NCI-H1930 (cell line): ENCODE measurements around the gene LRRK1.

Experiments used
- DNase-seq, 2 experiments: peaks; one replicate each; lab custom pipeline; 2025; lab: John Stamatoyannopoulos, UW

The LRRK1 gene

DNA sequence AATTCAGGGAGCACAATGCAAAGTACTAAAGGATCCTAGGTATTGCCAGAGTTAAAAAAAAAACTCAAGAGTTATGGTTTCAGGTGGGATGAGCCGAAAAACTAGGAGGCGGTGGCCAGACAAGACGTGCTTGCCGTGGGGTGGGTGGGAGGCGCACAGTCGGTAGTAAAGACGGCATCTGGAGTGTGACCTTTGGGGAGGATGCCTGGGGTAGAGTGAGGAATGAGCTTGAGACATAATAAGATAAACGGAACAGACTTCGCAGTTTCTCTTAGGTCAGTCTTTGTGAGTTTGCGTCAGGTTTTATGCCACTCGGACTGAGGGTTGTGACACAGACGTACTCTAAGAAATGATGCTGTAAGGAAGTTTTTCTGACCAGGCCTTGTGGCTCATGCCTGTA is 139.6 kb downstream of the LRRK1 start:
- DNase-seq, result no peak

DNA sequence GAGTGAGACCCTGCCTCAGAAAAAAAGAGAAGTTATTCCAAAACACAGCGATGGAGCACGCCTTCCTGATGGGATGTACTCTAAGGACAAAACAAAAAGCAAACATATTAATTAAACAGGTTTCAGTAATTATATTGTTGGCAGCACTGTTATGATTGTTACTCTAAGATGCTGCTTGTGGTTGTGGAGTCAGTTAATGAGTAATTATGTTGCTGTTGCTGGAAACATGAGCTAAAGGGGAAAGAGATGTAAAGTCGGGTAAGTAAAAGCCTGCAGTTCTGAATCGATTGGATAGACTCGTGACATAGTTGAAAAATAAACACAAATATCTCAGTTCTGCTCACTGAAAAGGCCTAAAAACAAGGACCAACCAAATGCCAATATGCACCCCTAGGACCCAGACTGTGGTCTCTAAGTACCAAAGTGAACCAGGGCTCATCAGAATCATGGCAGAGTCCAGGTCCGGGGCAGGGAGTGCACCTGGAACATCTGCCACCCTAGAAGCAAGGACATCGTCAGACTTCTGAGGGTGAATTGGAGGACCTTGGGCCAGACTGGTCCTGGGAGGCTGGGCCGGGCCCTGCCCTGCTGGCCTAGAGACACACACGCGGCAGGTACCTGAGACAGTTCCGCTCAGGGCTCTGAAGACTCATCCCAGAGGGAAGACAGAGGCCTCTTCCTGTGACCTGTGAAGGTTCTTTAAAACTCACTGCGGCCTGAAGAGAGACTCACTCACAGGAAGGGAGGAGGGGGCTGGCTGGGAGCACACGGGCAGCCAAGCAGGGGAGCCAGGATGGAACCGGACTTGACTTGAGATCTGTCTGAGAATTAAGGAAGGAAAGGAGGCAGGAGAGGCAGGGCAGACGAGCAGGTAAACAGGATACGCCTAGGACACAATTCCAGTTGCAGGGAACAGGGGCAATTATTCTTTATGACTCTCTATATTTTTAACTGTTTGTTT is 140.5 kb downstream of the LRRK1 start:
- DNase-seq, result no peak

DNA sequence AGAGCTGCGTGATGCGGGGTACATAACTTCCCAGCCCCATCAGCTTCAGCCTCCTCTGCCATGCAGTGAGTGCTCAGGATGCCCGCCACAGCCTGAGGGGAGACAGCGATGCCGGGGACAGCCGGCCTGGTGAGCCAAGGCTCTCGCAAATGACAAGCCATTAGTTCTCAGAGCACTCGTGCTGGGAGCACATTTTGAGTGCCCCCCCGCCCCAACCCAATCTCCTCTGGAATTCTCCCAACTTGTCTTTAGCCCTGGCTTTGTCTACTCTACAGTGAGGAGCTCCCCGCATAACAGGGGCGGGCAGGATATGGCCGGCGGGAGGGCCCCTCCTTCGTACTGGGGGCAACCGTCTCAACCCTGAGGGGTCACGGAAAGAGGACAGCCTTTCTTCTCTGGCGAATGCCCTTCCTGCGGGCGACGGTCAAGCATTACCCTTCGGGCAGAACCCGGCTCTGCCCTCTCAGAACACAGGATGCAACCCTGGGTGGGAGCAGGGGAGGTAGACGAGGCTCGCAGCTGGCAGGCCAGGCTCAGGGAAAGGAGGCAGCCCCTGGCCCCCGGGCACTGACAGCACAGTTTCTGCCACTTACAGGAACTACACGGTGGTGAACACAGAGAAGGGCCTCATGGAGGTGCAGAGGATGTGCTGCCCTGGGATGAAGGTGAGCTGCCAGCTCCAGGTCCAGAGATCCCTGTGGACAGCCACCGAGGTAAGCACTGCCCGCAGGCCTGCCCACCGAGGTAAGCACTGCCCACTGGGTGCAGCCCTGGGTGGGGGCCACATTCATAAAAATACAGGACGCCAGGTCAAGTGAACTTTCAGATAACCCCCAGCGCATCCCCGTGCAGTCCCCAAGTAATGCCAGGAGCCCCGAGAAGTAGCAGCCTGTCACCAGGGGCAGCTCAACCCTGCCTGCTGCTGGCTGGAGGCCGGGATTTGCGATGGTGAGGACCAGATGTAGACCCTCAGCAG is 141.7 kb downstream of the LRRK1 start:
- DNase-seq, result no peak

DNA sequence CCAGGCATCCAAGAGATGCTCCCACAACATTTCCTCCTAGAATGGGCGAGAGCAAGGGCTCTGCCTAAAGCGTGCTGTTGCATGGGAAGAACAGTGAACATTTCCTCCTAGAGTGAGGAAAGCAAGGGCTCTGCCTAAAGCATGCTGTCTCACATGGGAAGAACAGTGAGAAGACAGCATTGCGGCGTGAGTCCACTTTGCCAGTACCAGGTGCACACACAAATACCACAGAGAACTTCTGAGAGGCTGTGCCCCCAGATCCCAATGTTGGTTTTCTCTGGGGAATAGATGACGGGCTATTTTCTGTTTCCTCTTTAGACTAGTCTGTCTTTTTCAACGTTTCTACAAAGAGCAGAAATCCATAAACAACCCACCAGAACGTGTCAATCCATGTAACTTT is 142.9 kb downstream of the LRRK1 start:
- DNase-seq, result no peak

DNA sequence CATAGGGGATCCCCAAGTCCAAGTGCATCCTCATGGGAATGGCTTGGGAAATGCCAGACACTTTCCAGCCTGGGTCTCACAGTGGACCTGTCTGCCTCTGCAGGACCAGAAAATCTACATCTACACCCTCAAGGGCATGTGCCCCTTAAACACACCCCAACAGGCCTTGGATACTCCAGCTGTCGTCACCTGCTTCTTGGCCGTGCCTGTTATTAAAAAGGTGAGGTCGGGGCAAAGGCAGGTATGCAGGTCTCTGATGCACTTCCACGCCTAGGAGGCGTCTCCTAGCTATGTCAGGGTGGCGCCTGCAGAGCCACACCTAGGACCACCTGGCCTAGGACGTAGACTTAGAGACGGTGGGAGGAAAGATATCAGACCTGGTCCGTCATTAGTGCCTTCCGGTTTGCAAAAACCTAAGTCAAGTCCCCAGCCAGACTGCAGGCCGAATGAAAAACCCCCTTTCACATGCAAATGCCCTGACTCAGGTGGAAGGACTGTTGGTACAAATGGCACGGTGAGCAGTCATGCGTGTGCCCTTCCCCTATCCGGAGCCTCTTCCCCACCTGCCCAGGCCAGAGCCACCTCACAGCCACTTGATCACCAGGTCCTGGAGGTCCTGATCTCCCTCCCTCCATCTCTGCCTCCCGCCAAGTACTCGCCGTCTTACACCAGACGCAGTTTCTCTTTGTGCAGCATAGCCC is 143.5 kb downstream of the LRRK1 start:
- DNase-seq, result no peak

DNA sequence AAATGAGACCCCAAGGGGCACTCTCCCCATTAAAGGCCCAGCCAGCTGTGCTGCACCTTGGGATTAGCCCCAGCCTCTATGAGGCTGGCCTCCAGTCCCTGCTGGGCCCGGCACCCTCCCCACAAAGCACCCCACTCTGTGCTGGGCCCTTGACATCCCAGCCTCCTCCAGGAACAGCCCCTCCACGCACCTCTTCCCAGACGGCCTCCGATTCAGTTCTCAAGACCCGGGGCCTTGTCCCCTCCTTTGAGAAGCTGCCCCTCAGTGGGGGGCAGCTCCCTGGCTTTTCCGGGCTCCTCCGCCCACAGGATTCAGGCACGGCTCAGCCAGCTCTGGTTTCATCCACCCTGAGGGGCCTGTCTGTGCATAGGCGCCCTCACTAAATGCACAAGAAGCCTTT is 144.1 kb downstream of the LRRK1 start:
- DNase-seq, result no peak

DNA sequence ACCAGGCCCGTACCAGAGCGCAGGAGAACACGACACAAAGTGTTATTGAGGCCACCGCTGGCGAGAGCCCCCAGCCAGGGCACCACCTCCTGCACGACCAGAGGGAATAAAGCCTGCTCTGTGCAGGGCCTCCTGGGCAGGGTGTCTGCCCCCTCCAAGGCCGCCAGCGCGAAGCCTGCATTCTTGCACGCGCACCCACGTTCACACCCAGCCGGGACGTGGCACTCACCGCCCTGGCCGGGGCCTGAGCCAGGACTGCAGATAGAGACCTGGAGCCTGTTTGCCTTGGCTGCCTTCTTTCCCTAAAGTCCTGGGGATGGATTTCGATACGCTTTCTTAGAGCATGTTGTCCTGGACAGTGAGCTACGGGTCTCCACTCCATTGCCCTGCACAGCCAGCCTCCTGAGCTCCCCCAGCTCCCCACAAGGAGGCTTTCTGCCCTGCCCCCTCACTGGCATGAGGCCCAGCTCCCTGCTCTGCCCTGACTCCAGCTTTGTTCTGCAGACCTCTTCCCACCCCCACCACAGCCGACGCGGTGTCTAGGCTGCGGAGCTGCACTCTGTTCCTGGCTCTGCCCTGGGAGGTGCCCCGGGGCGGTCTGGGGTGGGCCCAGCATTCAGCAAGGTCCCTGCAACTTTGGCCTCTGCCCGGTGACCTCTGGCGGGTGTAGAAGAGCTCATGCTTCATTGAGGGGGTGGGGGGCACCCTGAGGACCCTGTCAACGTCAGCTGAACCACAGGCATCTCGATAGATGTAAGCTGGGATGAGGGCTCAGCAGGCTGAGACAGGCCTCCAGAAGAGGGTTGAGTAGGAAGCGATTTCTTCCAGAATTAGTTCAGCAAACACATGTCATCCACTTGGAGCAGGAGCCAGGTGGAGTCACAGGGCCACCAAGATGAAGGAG is 145.0 kb downstream of the LRRK1 start:
- DNase-seq, result no peak

DNA sequence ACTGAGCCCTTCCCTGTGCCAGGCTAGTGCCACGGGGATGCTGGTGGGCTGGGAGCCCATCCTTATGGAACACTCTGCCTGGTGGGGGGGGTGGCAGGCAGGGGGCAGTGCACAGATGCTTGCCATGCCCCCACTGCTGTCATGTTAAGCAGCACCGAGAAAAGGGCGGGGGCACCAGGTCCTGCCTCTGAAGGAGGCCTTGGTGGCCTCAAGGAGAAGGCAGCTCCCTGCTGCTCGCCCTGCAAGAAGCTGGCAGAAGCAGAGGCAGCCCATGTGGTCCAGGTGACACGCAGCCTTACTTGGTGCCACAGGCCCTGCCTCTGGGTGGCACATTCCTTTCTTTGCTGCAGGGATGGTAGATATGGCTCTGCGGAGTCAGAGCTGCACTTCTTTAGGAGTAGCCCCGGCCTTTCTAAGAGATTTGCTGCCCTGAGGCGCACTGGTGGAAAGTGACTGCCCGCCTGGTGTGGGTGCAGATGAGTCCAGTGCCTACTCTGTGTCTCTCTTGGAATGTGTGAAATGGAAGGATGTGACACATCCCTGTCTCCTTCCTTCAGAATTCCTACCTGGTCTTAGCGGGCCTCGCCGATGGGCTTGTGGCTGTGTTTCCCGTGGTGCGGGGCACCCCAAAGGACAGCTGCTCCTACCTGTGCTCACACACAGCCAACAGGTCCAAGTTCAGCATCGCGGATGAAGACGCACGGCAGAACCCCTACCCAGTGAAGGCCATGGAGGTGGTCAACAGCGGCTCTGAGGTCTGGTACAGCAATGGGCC is 145.8 kb downstream of the LRRK1 start:
- DNase-seq, result no peak

DNA sequence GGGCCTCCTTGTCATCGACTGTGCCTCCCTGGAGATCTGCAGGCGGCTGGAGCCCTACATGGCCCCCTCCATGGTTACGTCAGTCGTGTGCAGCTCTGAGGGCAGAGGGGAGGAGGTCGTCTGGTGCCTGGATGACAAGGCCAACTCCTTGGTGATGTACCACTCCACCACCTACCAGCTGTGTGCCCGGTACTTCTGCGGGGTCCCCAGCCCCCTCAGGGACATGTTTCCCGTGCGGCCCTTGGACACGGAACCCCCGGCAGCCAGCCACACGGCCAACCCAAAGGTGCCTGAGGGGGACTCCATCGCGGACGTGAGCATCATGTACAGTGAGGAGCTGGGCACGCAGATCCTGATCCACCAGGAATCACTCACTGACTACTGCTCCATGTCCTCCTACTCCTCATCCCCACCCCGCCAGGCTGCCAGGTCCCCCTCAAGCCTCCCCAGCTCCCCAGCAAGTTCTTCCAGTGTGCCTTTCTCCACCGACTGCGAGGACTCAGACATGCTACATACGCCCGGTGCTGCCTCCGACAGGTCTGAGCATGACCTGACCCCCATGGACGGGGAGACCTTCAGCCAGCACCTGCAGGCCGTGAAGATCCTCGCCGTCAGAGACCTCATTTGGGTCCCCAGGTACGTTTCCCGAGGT is 146.5 kb downstream of the LRRK1 start:
- no peak for DNase-seq

DNA sequence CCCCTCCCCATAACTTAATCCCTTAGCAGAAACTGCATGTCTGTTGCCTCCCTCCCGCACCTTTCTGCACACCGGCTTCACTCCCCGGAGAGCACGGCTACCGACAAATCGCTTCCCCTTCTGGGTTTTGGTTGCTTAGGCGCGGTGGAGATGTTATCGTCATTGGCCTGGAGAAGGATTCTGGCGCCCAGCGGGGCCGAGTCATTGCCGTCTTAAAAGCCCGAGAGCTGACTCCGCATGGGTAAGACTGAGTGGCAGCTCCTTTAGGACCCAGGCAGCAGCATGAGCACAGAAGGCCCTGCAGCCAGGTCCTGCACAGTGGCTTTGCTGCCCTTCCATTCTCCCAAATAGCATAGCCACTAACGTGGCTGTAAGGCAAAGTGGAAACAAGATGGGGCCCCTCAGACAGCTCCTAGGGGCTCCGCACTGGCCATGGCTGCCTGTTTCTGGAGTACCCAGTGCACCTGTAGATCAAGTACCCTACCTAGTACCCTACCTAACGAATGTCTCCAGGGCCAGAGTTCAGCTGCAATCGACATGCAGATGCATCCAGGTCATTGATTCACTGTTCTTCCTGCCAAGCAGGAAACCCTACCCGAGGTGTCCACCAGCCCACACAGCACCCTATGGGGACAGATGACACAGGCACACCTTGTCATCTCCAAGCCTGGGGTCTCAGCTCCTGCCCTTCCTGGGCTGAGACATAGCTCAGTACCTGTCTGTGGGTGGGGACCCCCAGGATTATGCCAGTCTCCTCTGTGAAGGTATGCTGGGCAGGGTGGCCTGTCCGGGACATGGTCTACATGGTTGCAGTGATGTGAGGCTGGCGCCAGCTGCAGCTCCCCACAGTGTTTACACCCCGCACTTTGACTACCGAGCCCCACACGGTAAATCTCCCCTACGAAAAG is 147.6 kb downstream of the LRRK1 start:
- DNase-seq, result no peak

DNA sequence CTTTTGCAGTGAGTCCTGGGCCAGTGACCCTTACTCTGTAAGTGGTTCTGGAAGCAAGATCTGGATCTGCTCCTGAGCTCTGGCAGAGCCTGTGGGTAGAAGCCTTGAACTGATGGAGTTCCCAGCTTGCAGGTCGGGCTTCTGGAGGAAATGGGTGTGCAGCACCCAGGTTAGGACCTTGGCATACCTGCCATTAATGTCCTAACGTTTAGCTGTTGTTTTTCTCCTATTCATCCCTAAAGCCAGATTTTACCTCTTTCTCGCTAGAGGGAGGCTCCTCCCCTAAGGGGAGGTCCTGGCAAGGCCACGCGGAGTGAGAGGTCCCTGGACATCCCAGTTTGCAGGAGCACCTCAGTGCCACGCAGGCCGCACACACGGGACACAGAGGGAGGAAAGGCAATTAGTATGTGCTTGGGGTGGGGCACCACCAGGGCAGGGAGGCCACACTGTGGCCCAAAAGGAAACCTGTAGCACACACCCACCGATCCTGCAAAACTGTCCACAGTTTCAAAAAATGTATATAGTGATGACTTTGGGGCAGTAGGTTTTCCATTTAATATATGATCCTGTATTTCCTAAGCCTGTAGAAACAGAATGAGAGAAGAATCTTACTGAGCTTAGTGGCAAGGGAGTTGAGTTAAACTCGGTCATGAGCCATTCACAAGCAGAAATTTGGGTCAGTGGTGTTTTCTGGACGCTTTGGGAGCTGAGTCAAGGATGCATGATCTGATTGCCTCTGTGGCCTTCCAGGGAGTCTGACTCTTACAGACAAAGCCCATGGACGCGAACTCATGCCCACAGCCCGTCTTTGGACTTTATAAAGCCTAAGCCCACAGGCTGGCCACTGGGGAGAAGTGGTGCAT is 148.7 kb downstream of the LRRK1 start:
- DNase-seq, result no peak

DNA sequence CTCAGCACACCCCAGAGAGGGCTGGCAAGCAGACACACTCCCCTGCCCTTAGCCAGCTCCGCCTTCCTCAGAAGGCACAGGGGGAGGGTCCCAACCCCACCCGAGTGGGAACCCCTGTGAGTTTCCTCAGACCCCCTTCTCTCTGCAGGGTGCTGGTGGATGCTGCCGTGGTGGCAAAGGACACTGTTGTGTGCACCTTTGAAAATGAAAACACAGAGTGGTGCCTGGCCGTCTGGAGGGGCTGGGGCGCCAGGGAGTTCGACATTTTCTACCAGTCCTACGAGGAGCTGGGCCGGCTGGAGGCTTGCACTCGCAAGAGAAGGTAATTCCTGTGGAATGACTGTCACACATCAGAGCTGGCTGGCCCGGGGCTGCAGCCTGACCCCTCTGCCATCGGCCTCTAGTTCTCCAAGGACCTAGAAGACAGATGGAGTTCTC is 149.4 kb downstream of the LRRK1 start:
- no peak for DNase-seq

DNA sequence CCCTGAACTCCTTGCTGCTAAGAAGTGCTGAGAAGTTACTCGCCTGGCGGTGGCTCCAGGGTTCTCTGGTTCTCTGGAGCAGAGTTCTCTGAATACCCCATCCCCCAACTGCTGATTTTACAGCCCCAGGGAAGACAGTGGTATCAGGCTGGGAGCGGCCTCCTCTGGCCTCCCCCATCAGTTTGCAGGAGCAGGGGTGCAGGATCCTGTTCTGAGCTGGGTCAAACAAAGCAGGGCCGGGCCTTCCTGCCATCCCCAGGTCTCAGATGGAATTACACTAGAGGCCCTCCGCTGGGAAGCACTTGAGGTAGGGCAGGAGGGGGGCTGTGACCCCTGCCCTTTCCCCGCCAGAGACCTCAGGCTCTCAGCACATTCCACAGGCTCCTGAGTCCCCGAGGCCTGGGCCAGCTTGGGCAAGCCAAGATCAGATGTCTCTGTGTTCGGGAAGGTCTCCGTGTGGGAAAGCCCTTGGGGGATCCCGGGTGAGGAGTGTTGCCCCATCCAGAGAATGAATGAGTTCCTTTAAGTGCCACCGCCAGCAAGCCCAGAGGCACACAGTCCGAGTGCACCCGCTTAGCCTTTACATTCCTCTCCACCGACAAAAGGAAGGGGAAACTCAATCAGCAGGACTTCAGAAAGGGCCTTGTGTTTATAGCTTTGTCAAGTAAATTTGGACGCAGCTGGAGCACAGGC is 149.9 kb downstream of the LRRK1 start:
- no peak for DNase-seq

DNA sequence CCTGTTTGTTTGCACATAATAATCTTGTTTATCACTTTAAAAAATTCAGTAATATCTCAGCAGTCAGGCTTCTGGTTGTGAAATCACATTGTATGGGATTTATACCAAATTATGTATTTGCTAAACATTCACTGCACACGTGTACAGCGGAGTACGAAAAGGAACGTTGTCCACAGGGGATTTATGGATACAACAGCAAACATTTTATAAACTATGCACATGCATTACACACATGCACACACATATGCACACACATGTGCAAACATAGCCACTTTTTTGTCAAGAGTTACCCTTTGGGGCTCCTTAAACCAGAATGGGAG is 150.5 kb downstream of the LRRK1 start:
- no peak for DNase-seq

DNA sequence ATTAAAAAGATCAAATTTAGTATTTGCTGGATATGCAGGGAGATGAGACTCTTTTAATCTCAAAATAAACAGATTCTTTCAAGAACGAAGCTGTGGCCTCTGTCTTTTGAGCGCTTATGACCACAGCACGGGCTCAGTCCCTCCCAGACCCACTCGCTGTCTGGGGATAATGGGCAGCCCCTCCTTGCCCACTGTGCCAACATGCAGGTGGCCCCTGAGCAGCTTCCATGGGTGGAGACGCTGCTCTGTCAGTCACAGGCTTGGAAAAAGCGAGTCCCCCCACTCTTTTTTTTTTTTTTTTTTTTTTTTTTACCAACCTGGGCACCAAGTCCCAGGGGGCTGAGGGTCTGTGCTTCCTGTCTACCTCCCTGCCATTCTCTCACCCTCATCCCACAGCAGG is 150.9 kb downstream of the LRRK1 start:
- DNase-seq, result no peak

DNA sequence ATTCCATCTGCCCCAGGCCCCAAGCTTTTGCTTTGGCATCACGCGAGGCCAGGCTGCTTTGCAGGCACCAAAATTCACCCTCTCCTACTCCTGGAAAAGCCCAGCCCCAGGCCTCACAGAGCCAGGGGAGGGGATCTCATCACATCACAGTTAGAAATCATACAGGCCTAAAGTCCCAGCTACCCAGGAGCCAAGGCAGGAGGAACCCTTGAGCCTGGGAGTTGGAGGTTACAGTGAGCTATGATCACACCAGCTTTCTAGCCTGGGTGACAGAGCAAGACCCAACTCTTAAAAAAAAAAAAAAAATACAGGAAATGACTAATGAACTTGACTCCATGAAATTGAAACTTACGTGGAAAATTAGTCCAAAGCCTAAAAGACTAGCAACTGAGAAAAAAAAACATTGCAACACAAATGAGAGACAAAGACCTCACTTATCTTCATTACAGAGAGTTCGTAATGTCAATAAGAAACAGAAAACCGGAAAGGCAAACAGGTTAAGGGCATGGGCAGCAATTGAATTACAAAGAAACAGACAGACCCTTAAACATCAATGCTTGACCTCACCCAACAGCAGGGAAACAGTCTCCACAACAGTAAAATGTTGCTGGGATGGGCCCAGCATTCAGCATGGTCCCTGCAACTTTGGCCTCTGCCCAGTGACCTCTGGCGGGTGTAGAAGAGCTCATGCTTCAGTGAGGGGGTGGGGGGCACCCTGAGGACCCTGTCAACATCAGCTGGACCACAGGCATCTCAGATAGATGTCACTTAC is 151.5 kb downstream of the LRRK1 start:
- no peak for DNase-seq
